Tibial artery (tissue), 4 donors: Measurements from ENCODE around the gene UNC13B.

Experiments used
- DNase-seq, 2 donors: peaks; one replicate each; pipeline ENCODE4 v3.0.0-alpha.2; 2019
- H3K27ac ChIP-seq, 2 donors: fragments of 200-600 bp; sonication (generic) in 1 of 2; 1 replicate in 1 of 2; 2 replicates in 1 of 2; pipeline ENCODE4 v1.5.1; 2018 to 2019; ENCODE audit warnings: mild to moderate bottlenecking in 1 of 2
- H3K27me3 ChIP-seq, 2 donors: fragments of 200-600 bp; sonication (generic) in 1 of 2; one replicate each; pipeline versions ENCODE4 v1.5.1 to v1.6.0; 2016 to 2019
- H3K36me3 ChIP-seq, 3 donors: fragments of 200-600 bp; sonication (generic) in 2 of 3; one replicate each; pipeline ENCODE4 v1.5.1; 2016 to 2019; ENCODE audit warnings: mild to moderate bottlenecking in 2 of 3
- H3K4me1 ChIP-seq, 4 donors: fragments of 200-600 bp; sonication (generic) in 2 of 4; 1 replicate in 3 of 4; 2 replicates in 1 of 4; pipeline ENCODE4 v1.5.1; 2016 to 2019
- H3K4me3 ChIP-seq, 2 donors: fragments of 200-600 bp; sonication (generic) in 1 of 2; 1 replicate in 1 of 2; 2 replicates in 1 of 2; pipeline ENCODE4 v1.5.1; 2018 to 2019; ENCODE audit warnings: mild to moderate bottlenecking in 2 of 2
- H3K9me3 ChIP-seq, 3 donors: fragments of 200-600 bp; sonication (generic) in 1 of 3; one replicate each; pipeline ENCODE4 v1.5.1; 2016 to 2019
- CTCF ChIP-seq, 2 experiments: fragments of 200-600 bp in 1 of 2; fragments of 450-650 bp in 1 of 2; IDR thresholded peaks; one replicate each; pipeline ENCODE4 v1.5.1; 2017 to 2019; ENCODE audit warnings: antibody characterized with exemption in 2 of 2, mild to moderate bottlenecking in 1 of 2, moderate library complexity in 1 of 2
- intact Hi-C: fragments of 100-400 bp; cut with DNase I; formaldehyde crosslinking; loops from one replicate; pipeline ENCODE4 v1.15.0; 2023; ENCODE audit warnings: low total_unique reads

UNC13B gene

GRCh38 chr9:35367451-35367850 is 205.6 kb downstream of the UNC13B start:
- H3K4me3 ChIP-seq = no peak overlapping the region
- intact Hi-C loops = no loop called here
- H3K4me1 ChIP-seq = peaks cover 0 to 12% (median 0%) of the 10 kb centered on the region in 4 donors
- no peak for TF ChIP-seq CTCF (IDR thresholded peaks at IDR 0.05)
- no peak for DNase-seq
- H3K9me3 ChIP-seq = no peaks in the 10 kb centered on the region
- H3K27me3 ChIP-seq = no peaks in the 10 kb centered on the region
- H3K36me3 ChIP-seq = peaks cover 16 to 21% (median 19%) of the 10 kb centered on the region in 3 donors
- H3K27ac ChIP-seq = no peak overlapping the region

GRCh38 chr9:35370241-35370640 is 208.4 kb downstream of the UNC13B start:
- Histone ChIP-seq H3K4me1 (peaks cover 0 to 12% (median 0%) of the 10 kb centered on the region in 4 donors), H3K9me3 (no peaks in the 10 kb centered on the region), H3K27me3 (no peaks in the 10 kb centered on the region), H3K36me3 (peaks cover 26 to 31% (median 26%) of the 10 kb centered on the region in 3 donors), H3K27ac (no peak overlapping the region), H3K4me3 (no peak overlapping the region)
- intact Hi-C loops = no loop called here
- DNase-seq = no peak
- TF ChIP-seq CTCF (IDR thresholded peaks at IDR 0.05) = no peak

- H3K4me3 ChIP-seq = no peak overlapping the region
- peaks cover 30 to 65% (median 34%) of the 10 kb centered on the region in 3 donors for H3K36me3 ChIP-seq
- no peak for TF ChIP-seq CTCF (IDR thresholded peaks at IDR 0.05)
- no peaks in the 10 kb centered on the region for H3K27me3 ChIP-seq
- no peak for DNase-seq
- H3K27ac ChIP-seq = no peak overlapping the region
- intact Hi-C loops = no loop called here
- H3K9me3 ChIP-seq = no peaks in the 10 kb centered on the region
- H3K4me1 ChIP-seq = no peaks in the 10 kb centered on the region
Measured at GRCh38 chr9:35374436-35374835, 212.6 kb downstream of the UNC13B start.

- H3K36me3 ChIP-seq = peaks cover 26 to 63% (median 31%) of the 10 kb centered on the region in 3 donors
Measured at GRCh38 chr9:35374910-35375309, 213.1 kb downstream of the UNC13B start.

GRCh38 chr9:35380039-35380438 is 218.2 kb downstream of the UNC13B start:
- Histone ChIP-seq H3K27me3 (no peaks in the 10 kb centered on the region), H3K9me3 (no peaks in the 10 kb centered on the region), H3K27ac (no peak overlapping the region), H3K36me3 (peaks cover 35 to 89% (median 49%) of the 10 kb centered on the region in 3 donors), H3K4me3 (no peak overlapping the region), H3K4me1 (no peaks in the 10 kb centered on the region)
- no peak for TF ChIP-seq CTCF (IDR thresholded peaks at IDR 0.05)
- intact Hi-C loops = no loop called here
- no peak for DNase-seq

More at GRCh38 chr9:35374910-35375309, 213.1 kb downstream of the UNC13B start:
- DNase-seq = no peak
- Histone ChIP-seq H3K27ac (no peak overlapping the region), H3K27me3 (no peaks in the 10 kb centered on the region), H3K4me3 (no peak overlapping the region), H3K4me1 (no peaks in the 10 kb centered on the region), H3K9me3 (no peaks in the 10 kb centered on the region)
- no peak for TF ChIP-seq CTCF (IDR thresholded peaks at IDR 0.05)
- intact Hi-C loops = no loop called here

- H3K9me3 ChIP-seq = no peaks in the 10 kb centered on the region
- H3K4me1 ChIP-seq = no peaks in the 10 kb centered on the region
- no peak overlapping the region for H3K27ac ChIP-seq
- no peak for DNase-seq
- intact Hi-C loops = no loop called here
- no peak overlapping the region for H3K4me3 ChIP-seq
- no peaks in the 10 kb centered on the region for H3K27me3 ChIP-seq
- H3K36me3 ChIP-seq = peaks cover 34 to 89% (median 46%) of the 10 kb centered on the region in 3 donors
- TF ChIP-seq CTCF (IDR thresholded peaks at IDR 0.05) = no peak
Measured at GRCh38 chr9:35380619-35381018, 218.8 kb downstream of the UNC13B start.
